HepG2 (cell line): ENCODE data around the gene LMF2. TPM values are rescaled to one million over a fixed set of nuclear protein-coding genes. Genes with fewer than 3 reads are reported as not detected.

Experiments
- CBX2 ChIP-seq, 2 experiments: fragments of 200-600 bp in 1 of 2; sonication (generic); formaldehyde crosslinking in 1 of 2; IDR thresholded peaks; 2 replicates each; pipeline versions ENCODE4 v1.7.0 to v1.8.1; 2018 to 2022; ENCODE audit warnings: low read depth in 2 of 2, low read length in 1 of 2, mild to moderate bottlenecking in 1 of 2, missing genetic modification reagents in 1 of 2
- EZH2 ChIP-seq: conservative IDR thresholded peaks from 2 replicates; pipeline ENCODE4 v1.6.1; 2012; ENCODE audit warnings: mild to moderate bottlenecking, low read depth, low read length, moderate library complexity
- FUBP1 ChIP-seq: sonication (generic); formaldehyde crosslinking; IDR thresholded peaks from 2 replicates; pipeline ENCODE4 v1.5.1; 2020; ENCODE audit warnings: missing genetic modification reagents, mild to moderate bottlenecking, borderline replicate concordance
- JUND ChIP-seq: sonication (generic); formaldehyde crosslinking; IDR thresholded peaks from 2 replicates; pipeline ENCODE4 v1.8.0; 2022; ENCODE audit warnings: mild to moderate bottlenecking, missing genetic modification reagents
- MEF2D ChIP-seq: sonication (generic); formaldehyde crosslinking; IDR thresholded peaks from 2 replicates; pipeline ENCODE4 v1.5.1; 2020; ENCODE audit warnings: mild to moderate bottlenecking, missing genetic modification reagents
- MYC ChIP-seq: sonication (generic); formaldehyde crosslinking; IDR thresholded peaks from 2 replicates; pipeline ENCODE4 v1.9.0; 2021; ENCODE audit warnings: missing genetic modification reagents, borderline replicate concordance
- NCOR1 ChIP-seq: fragments of 200-600 bp; sonication (generic); IDR thresholded peaks from 2 replicates; pipeline ENCODE4 v1.7.0; 2017; ENCODE audit warnings: antibody characterized with exemption, low read length, borderline replicate concordance
- NFATC3 ChIP-seq: sonication (generic); formaldehyde crosslinking; IDR thresholded peaks from 2 replicates; pipeline ENCODE4 v1.5.1; 2020; ENCODE audit warnings: mild to moderate bottlenecking, missing genetic modification reagents
- PRDM15 ChIP-seq: sonication (generic); formaldehyde crosslinking; IDR thresholded peaks from 2 replicates; pipeline ENCODE4 v1.4.0; 2020; ENCODE audit warnings: missing genetic modification reagents
- RORA ChIP-seq: sonication (generic); formaldehyde crosslinking; IDR thresholded peaks from 2 replicates; pipeline ENCODE4 v1.5.0; 2020; ENCODE audit warnings: mild to moderate bottlenecking, missing genetic modification reagents, moderate library complexity
- SMC3 ChIP-seq: IDR thresholded peaks from 2 replicates; pipeline ENCODE4 v1.6.1; 2011; ENCODE audit warnings: low read length, improper control_type of control experiment
- SOX5 ChIP-seq: IDR thresholded peaks from 2 replicates; pipeline ENCODE4 v1.6.1; 2016; ENCODE audit warnings: borderline replicate concordance
- SP4 ChIP-seq: sonication (generic); formaldehyde crosslinking; IDR thresholded peaks from 2 replicates; pipeline ENCODE4 v1.8.1; 2023; ENCODE audit warnings: mild to moderate bottlenecking, missing genetic modification reagents
- SRY ChIP-seq: sonication (generic); formaldehyde crosslinking; IDR thresholded peaks from 2 replicates; pipeline ENCODE4 v1.8.0; 2022; ENCODE audit warnings: mild to moderate bottlenecking, missing genetic modification reagents
- ZHX1 ChIP-seq: sonication (generic); formaldehyde crosslinking; IDR thresholded peaks from 2 replicates; pipeline ENCODE4 v1.8.1; 2022; ENCODE audit warnings: low read depth, mild to moderate bottlenecking, missing genetic modification reagents
- ZNF160 ChIP-seq: sonication (generic); formaldehyde crosslinking; IDR thresholded peaks from 2 replicates; pipeline ENCODE4 v1.8.0; 2022; ENCODE audit warnings: mild to moderate bottlenecking, inconsistent platforms, missing genetic modification reagents
- ZNF451 ChIP-seq: sonication (generic); formaldehyde crosslinking; IDR thresholded peaks from 2 replicates; pipeline ENCODE4 v1.5.0; 2020; ENCODE audit warnings: mild to moderate bottlenecking, missing genetic modification reagents
- ZNF605 ChIP-seq: sonication (generic); formaldehyde crosslinking; IDR thresholded peaks from 2 replicates; pipeline ENCODE4 v1.8.0; 2022; ENCODE audit warnings: mild to moderate bottlenecking, missing genetic modification reagents
- ZNF780A ChIP-seq: sonication (generic); formaldehyde crosslinking; IDR thresholded peaks from 2 replicates; pipeline ENCODE4 v1.8.0; 2022; ENCODE audit warnings: mild to moderate bottlenecking, missing genetic modification reagents, moderate library complexity
- polyA plus RNA-seq, 8 experiments: library from polyadenylated mRNA; depleted of rRNA in 3 of 8; stranded (reverse) in 7 of 8; unstranded in 1 of 8; fragments of >200 nt; fragmentation: Illumina TruSeq in 4 of 8; extraction: Trizol in 4 of 8; gene quantifications; 2 replicates each; pipeline versions ENCODE4 v1.2.1 to v1.2.3, GENCODE V29; 2011 to 2016; ENCODE audit warnings: low read depth in 4 of 8, missing spikeins in 1 of 8, mixed read lengths in 1 of 8; ENCODE audit not compliant: insufficient read depth in 1 of 8
- total RNA-seq, 5 experiments: library from RNA; depleted of rRNA; stranded (reverse); fragments of >200 nt; fragmentation: Illumina TruSeq; extraction: Trizol; gene quantifications; 2 replicates each; pipeline ENCODE4 v1.2.3, GENCODE V29; 2016; ENCODE audit warnings: low read depth in 1 of 5
- TF ChIP-seq, protein P1 (sequence below): sonication (generic); formaldehyde crosslinking; IDR thresholded peaks from 2 replicates; pipeline ENCODE4 v1.4.0; 2020; ENCODE audit warnings: missing genetic modification reagents

The LMF2 gene
- total and polyA plus RNA-seq, 2 of the 13 experiments (the other 11 are each of a cell fraction or from before 2014, with no cell fraction given), result 23.3 to 30.6 TPM

GRCh38 chr22:50507421-50507990 lies at the start of gene LMF2 (continued):
- no peak for TF ChIP-seq PRDM15 (CRISPR knock-in tag)
- TF ChIP-seq ZHX1, result no peak
- TF ChIP-seq FUBP1, result no peak
- TF ChIP-seq CBX2 (IDR thresholded peaks at IDR 0.05; ENCODE audit: low read depth, low read length), result no peak
- TF ChIP-seq CBX2 (CRISPR knock-in tag; IDR thresholded peaks at IDR 0.05; ENCODE audit: low read depth), result no peak
- TF ChIP-seq MEF2D (CRISPR knock-in tag), result no peak
- no peak for TF ChIP-seq NFATC3
- no peak for TF ChIP-seq EZH2
- 0 out of 2 replicates have a peak, but pooled peaks have one; percentile 39 for TF ChIP-seq ZNF451 (CRISPR knock-in tag)
- TF ChIP-seq ZNF605 (CRISPR knock-in tag), result peak; percentile 23; the same call in 1 of the 2 replicates
- no peak for TF ChIP-seq JUND (CRISPR knock-in tag)
- no peak for TF ChIP-seq SOX5 (CRISPR knock-in tag)
- TF ChIP-seq RORA (CRISPR knock-in tag), result no peak
- peak; percentile 59; the same call in 1 of the 2 replicates for TF ChIP-seq SP4 (CRISPR knock-in tag)
- no peak for TF ChIP-seq ZNF780A (CRISPR knock-in tag)
- TF ChIP-seq SMC3, result no peak
- TF ChIP-seq ZNF160 (CRISPR knock-in tag), result no peak
- no peak for TF ChIP-seq NCOR1
- TF ChIP-seq, protein P1, sequence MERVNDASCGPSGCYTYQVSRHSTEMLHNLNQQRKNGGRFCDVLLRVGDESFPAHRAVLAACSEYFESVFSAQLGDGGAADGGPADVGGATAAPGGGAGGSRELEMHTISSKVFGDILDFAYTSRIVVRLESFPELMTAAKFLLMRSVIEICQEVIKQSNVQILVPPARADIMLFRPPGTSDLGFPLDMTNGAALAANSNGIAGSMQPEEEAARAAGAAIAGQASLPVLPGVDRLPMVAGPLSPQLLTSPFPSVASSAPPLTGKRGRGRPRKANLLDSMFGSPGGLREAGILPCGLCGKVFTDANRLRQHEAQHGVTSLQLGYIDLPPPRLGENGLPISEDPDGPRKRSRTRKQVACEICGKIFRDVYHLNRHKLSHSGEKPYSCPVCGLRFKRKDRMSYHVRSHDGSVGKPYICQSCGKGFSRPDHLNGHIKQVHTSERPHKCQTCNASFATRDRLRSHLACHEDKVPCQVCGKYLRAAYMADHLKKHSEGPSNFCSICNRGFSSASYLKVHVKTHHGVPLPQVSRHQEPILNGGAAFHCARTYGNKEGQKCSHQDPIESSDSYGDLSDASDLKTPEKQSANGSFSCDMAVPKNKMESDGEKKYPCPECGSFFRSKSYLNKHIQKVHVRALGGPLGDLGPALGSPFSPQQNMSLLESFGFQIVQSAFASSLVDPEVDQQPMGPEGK (CRISPR knock-in tag), result 0 out of 2 replicates have a peak, but pooled peaks have one; percentile 25
- peak; percentile 29; the same call in 1 of the 2 replicates for TF ChIP-seq MYC (CRISPR knock-in tag)
- TF ChIP-seq SRY (CRISPR knock-in tag), result no peak; the same call in 1 of the 2 replicates
